GM12865 (cell line): ENCODE measurements around the gene FHIT.
A peak's percentile ranks its signal among the peaks of the same experiment; 100 is the strongest.

Experiments used
- DNase-seq: peaks from one replicate; pipeline ENCODE4 v3.0.0; 2010; ENCODE audit warnings: low read depth
- H3K4me3 ChIP-seq: 2 replicates; pipeline ENCODE4 v1.5.1; 2011; ENCODE audit warnings: mild to moderate bottlenecking, low read depth, low read length, control low read depth
- CTCF ChIP-seq: IDR thresholded peaks from 2 replicates; pipeline ENCODE4 v1.5.1; 2011; ENCODE audit warnings: low read length, control low read depth, low read depth, inconsistent platforms; ENCODE audit not compliant: insufficient read depth; ENCODE audit errors: missing control alignments

The FHIT gene

GRCh38 chr3:60949146-60949545 is 302.1 kb downstream of the FHIT start:
- H3K4me3 ChIP-seq = no peak overlapping the region
- TF ChIP-seq CTCF = no peak
- DNase-seq = no peak

- no peak for DNase-seq
- no peak overlapping the region for H3K4me3 ChIP-seq
- TF ChIP-seq CTCF = no peak
Measured at GRCh38 chr3:60948488-60948887, 302.8 kb downstream of the FHIT start.

- DNase-seq = no peak
- H3K4me3 ChIP-seq = no peak overlapping the region
- no peak for TF ChIP-seq CTCF
Measured at GRCh38 chr3:60935709-60936108, 315.5 kb downstream of the FHIT start.

GRCh38 chr3:60933824-60934223 is 317.4 kb downstream of the FHIT start:
- no peak for TF ChIP-seq CTCF
- no peak for DNase-seq
- H3K4me3 ChIP-seq = no peak overlapping the region

GRCh38 chr3:60932643-60933042 is 318.6 kb downstream of the FHIT start:
- no peak for TF ChIP-seq CTCF
- H3K4me3 ChIP-seq = no peak overlapping the region
- peak; percentile 12 for DNase-seq

GRCh38 chr3:60932170-60932569 is 319.1 kb downstream of the FHIT start:
- H3K4me3 ChIP-seq = no peak overlapping the region
- no peak for DNase-seq
- TF ChIP-seq CTCF = no peak

- peak; percentile 51 for DNase-seq
- H3K4me3 ChIP-seq = no peak overlapping the region
- TF ChIP-seq CTCF = no peak
Measured at GRCh38 chr3:60931452-60931851, 319.8 kb downstream of the FHIT start.
